Liver (tissue), 3 donors: ENCODE data around the gene BSND.

ENCODE experiments used
- ATF3 ChIP-seq: IDR thresholded peaks from 2 replicates; pipeline ENCODE4 v1.6.1; 2016; ENCODE audit warnings: antibody characterized with exemption
- CTCF ChIP-seq: fragments of 150-350 bp; IDR thresholded peaks from 2 replicates; pipeline ENCODE4 v1.5.1; 2017; ENCODE audit warnings: improper control_type of control experiment, low read depth, low read length; ENCODE audit not compliant: missing input control
- JUND ChIP-seq, 2 donors: IDR thresholded peaks; 2 replicates each; pipeline ENCODE4 v1.6.1; 2016; ENCODE audit warnings: antibody characterized with exemption in 2 of 2
- REST ChIP-seq: IDR thresholded peaks from 2 replicates; pipeline ENCODE4 v1.6.1; 2016; ENCODE audit warnings: antibody characterized with exemption, mild to moderate bottlenecking
- SP1 ChIP-seq: IDR thresholded peaks from 2 replicates; pipeline ENCODE4 v1.6.1; 2018; ENCODE audit warnings: antibody characterized with exemption, mild to moderate bottlenecking
- donor health status: healthy.
- donor health status: healthy.

GRCh38 chr1:55002686-55003085 lies 4.0 kb downstream of the BSND start:
- TF ChIP-seq CTCF = no peak
- TF ChIP-seq JUND (IDR thresholded peaks at IDR 0.05) = no peak
- TF ChIP-seq REST = no peak
- no peak for TF ChIP-seq SP1
- TF ChIP-seq ATF3 = no peak
